ENCODE measurements around the gene COL2A1.

Gene COL2A1

DNA sequence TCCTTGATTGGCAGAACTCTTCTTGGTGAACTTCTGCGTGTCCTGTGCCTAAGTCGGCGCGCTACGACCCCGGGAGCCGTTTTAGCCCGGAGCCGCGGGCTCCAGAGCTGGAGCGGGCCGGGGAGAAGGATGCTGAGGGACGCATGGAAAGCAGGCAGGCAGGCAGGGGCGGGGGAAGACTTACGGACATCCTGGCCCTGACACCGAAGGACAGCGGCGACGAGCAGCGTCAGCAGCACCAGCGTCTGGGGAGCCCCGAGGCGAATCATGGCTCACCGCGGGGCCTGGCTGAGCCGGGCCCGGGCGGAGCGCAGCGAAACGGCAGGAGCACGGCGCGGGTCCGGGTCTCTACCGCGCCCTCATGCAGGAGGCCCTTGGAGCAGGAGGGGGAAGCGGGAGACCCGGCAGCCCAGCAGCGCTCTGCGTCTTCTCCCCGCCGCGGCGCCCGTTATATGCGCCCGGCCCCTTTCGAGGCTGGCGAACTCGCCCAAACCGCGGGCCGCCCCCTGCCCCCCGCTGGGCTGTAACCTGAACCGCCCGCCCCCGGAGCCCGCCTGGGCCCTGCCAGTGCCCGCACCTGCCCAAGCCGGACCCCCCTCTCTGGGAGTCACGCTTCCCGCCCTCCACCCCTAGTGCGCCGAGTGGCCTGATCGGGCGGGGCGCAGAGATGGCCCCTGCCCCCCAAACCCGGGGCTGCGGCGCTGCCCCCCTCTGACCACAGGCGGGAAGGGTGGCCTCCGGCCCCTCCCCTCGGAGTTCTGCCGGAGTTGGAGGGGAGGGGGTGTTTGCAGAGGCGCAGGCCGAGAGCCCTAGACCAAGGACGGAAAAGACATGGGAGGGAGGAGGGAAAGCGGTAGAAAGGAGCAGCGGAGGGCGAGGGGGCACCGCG is at the start of gene COL2A1 (continued):
- TF ChIP-seq ZNF843 (tag by site-specific recombination; IDR thresholded peaks at IDR 0.05) (no peak), FEZF1 (tag by site-specific recombination; IDR thresholded peaks at IDR 0.05) (no peak), ZIC2 (tag by site-specific recombination; IDR thresholded peaks at IDR 0.05) (peak; percentile 83), ZNF140 (tag by site-specific recombination; IDR thresholded peaks at IDR 0.05) (no peak), ZNF324 (tag by site-specific recombination; IDR thresholded peaks at IDR 0.05) (no peak), KLF9 (tag by site-specific recombination; IDR thresholded peaks at IDR 0.05; ENCODE audit: low read depth) (peak; percentile 27; the same call in 1 of the 2 replicates), ZNF701 (tag by site-specific recombination; IDR thresholded peaks at IDR 0.05) (no peak), ZNF37A (tag by site-specific recombination; IDR thresholded peaks at IDR 0.05) (no peak), ZNF23 (tag by site-specific recombination; IDR thresholded peaks at IDR 0.05; ENCODE audit: borderline replicate concordance) (no peak), SP3 (tag by site-specific recombination; IDR thresholded peaks at IDR 0.05) (peak; percentile 39), ATF2 (tag by site-specific recombination; IDR thresholded peaks at IDR 0.05; ENCODE audit: low read depth) (no peak), ZNF175 (tag by site-specific recombination; IDR thresholded peaks at IDR 0.05) (no peak), ZNF654 (tag by site-specific recombination; IDR thresholded peaks at IDR 0.05; ENCODE audit: low read depth) (no peak), ZNF449 (tag by site-specific recombination; IDR thresholded peaks at IDR 0.05) (0 out of 2 replicates have a peak, but pooled peaks have one; percentile 56), TCF7L2 (IDR thresholded peaks at IDR 0.05; ENCODE audit: borderline replicate concordance, low read depth, low read length) (no peak), ZNF48 (tag by site-specific recombination; IDR thresholded peaks at IDR 0.05) (no peak), ZSCAN23 (tag by site-specific recombination; IDR thresholded peaks at IDR 0.05) (no peak), KLF10 (tag by site-specific recombination; IDR thresholded peaks at IDR 0.05) (no peak), ZNF544 (tag by site-specific recombination; IDR thresholded peaks at IDR 0.05) (no peak), ZNF792 (tag by site-specific recombination; IDR thresholded peaks at IDR 0.05) (no peak), PRDM1 (tag by site-specific recombination; IDR thresholded peaks at IDR 0.05) (no peak), IKZF3 (tag by site-specific recombination; IDR thresholded peaks at IDR 0.05) (no peak), KLF1 (tag by site-specific recombination; IDR thresholded peaks at IDR 0.05) (peak; percentile 39; the same call in 1 of the 2 replicates), ZNF433 (tag by site-specific recombination; IDR thresholded peaks at IDR 0.05; ENCODE audit: low read depth) (no peak), ZEB2 (tag by site-specific recombination; IDR thresholded peaks at IDR 0.05) (0 out of 2 replicates have a peak, but pooled peaks have one; percentile 23), ZNF626 (tag by site-specific recombination; IDR thresholded peaks at IDR 0.05) (no peak), ZNF776 (tag by site-specific recombination; IDR thresholded peaks at IDR 0.05; ENCODE audit: borderline replicate concordance) (no peak)
- TF ChIP-seq, protein P1, sequence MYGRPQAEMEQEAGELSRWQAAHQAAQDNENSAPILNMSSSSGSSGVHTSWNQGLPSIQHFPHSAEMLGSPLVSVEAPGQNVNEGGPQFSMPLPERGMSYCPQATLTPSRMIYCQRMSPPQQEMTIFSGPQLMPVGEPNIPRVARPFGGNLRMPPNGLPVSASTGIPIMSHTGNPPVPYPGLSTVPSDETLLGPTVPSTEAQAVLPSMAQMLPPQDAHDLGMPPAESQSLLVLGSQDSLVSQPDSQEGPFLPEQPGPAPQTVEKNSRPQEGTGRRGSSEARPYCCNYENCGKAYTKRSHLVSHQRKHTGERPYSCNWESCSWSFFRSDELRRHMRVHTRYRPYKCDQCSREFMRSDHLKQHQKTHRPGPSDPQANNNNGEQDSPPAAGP (tag by site-specific recombination; IDR thresholded peaks at IDR 0.05): no peak; the same call in 1 of the 2 replicates
- TF ChIP-seq, protein P2, sequence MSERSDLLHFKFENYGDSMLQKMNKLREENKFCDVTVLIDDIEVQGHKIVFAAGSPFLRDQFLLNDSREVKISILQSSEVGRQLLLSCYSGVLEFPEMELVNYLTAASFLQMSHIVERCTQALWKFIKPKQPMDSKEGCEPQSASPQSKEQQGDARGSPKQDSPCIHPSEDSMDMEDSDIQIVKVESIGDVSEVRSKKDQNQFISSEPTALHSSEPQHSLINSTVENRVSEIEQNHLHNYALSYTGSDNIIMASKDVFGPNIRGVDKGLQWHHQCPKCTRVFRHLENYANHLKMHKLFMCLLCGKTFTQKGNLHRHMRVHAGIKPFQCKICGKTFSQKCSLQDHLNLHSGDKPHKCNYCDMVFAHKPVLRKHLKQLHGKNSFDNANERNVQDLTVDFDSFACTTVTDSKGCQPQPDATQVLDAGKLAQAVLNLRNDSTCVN (tag by site-specific recombination; optimal IDR thresholded peaks at IDR 0.05): peak; percentile 58
- TF ChIP-seq, protein P3, sequence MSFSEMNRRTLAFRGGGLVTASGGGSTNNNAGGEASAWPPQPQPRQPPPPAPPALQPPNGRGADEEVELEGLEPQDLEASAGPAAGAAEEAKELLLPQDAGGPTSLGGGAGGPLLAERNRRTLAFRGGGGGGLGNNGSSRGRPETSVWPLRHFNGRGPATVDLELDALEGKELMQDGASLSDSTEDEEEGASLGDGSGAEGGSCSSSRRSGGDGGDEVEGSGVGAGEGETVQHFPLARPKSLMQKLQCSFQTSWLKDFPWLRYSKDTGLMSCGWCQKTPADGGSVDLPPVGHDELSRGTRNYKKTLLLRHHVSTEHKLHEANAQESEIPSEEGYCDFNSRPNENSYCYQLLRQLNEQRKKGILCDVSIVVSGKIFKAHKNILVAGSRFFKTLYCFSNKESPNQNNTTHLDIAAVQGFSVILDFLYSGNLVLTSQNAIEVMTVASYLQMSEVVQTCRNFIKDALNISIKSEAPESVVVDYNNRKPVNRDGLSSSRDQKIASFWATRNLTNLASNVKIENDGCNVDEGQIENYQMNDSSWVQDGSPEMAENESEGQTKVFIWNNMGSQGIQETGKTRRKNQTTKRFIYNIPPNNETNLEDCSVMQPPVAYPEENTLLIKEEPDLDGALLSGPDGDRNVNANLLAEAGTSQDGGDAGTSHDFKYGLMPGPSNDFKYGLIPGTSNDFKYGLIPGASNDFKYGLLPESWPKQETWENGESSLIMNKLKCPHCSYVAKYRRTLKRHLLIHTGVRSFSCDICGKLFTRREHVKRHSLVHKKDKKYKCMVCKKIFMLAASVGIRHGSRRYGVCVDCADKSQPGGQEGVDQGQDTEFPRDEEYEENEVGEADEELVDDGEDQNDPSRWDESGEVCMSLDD (tag by site-specific recombination; IDR thresholded peaks at IDR 0.05): no peak
- TF ChIP-seq, protein P4, sequence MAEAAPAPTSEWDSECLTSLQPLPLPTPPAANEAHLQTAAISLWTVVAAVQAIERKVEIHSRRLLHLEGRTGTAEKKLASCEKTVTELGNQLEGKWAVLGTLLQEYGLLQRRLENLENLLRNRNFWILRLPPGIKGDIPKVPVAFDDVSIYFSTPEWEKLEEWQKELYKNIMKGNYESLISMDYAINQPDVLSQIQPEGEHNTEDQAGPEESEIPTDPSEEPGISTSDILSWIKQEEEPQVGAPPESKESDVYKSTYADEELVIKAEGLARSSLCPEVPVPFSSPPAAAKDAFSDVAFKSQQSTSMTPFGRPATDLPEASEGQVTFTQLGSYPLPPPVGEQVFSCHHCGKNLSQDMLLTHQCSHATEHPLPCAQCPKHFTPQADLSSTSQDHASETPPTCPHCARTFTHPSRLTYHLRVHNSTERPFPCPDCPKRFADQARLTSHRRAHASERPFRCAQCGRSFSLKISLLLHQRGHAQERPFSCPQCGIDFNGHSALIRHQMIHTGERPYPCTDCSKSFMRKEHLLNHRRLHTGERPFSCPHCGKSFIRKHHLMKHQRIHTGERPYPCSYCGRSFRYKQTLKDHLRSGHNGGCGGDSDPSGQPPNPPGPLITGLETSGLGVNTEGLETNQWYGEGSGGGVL (tag by site-specific recombination; IDR thresholded peaks at IDR 0.05): peak; percentile 91

Data from HEK293 (cell line).